Esophagus squamous epithelium (tissue), 4 donors: ENCODE measurements around the gene HHATL.

ENCODE experiments used
- POLR2A ChIP-seq, 4 donors: fragments of 450-650 bp; IDR thresholded peaks; one replicate each; pipeline ENCODE4 v1.6.1; 2017; ENCODE audit warnings: antibody characterized with exemption in 4 of 4, mild to moderate bottlenecking in 4 of 4, moderate library complexity in 3 of 4
- TF ChIP-seq, protein P1 (sequence below), 6 experiments: fragments of 450-650 bp in 4 of 6; fragments of 200-600 bp in 2 of 6; sonication (generic) in 2 of 6; IDR thresholded peaks; one replicate each; pipeline ENCODE4 v1.5.1; 2016 to 2019; ENCODE audit warnings: antibody characterized with exemption in 6 of 6, mild to moderate bottlenecking in 4 of 6, moderate library complexity in 4 of 6

DNA sequence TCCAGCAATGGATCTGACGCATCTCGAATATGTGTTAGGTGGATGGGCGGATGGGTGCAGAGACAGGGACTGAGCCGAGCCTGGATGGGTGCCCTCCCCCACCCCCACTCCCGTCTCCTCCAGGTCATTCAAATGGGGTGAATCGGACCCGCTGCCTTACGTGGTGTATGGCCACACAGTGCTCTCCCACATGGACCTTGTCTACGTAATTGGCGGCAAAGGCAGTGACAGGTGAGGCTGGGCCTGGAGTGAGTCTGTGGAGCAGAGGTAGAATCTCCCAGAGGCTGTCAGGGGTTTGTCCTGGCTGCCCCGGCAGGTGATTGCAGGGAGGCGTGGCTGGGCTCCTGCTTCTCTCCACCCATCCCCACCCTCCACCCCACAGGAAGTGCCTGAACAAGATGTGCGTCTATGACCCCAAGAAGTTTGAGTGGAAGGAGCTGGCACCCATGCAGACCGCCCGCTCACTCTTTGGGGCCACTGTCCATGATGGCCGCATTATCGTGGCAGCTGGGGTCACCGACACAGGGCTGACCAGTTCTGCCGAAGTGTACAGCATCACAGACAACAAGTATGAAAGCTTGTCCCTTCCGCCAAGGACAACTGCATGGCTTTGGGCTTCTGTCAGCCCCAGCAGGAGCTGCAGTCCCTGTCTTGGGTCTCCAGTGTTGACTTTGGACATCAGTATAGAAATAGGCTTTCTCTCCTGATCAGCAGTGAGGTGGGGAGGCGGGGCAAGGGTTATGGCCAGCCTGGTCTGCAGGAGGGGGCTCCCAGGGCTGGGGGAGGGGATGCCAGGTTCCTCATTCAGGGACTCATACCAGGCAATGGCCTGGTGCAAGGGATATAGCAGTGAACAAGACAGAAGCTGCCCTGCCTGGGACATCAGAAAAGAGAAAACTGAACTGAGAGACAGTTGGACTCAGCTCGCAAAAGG is 13.8 kb downstream of the HHATL start:
- TF ChIP-seq, protein P1, sequence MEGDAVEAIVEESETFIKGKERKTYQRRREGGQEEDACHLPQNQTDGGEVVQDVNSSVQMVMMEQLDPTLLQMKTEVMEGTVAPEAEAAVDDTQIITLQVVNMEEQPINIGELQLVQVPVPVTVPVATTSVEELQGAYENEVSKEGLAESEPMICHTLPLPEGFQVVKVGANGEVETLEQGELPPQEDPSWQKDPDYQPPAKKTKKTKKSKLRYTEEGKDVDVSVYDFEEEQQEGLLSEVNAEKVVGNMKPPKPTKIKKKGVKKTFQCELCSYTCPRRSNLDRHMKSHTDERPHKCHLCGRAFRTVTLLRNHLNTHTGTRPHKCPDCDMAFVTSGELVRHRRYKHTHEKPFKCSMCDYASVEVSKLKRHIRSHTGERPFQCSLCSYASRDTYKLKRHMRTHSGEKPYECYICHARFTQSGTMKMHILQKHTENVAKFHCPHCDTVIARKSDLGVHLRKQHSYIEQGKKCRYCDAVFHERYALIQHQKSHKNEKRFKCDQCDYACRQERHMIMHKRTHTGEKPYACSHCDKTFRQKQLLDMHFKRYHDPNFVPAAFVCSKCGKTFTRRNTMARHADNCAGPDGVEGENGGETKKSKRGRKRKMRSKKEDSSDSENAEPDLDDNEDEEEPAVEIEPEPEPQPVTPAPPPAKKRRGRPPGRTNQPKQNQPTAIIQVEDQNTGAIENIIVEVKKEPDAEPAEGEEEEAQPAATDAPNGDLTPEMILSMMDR (IDR thresholded peaks at IDR 0.05) = no peak
- no peak for TF ChIP-seq POLR2A (IDR thresholded peaks at IDR 0.05)
